ENCODE results near the gene CCNL1.
"Not testable (repeated sequence)": the region's sequence is repeated elsewhere in the genome, so short reads cannot be mapped to it uniquely, and the experiment has no call there.

The CCNL1 gene

DNA sequence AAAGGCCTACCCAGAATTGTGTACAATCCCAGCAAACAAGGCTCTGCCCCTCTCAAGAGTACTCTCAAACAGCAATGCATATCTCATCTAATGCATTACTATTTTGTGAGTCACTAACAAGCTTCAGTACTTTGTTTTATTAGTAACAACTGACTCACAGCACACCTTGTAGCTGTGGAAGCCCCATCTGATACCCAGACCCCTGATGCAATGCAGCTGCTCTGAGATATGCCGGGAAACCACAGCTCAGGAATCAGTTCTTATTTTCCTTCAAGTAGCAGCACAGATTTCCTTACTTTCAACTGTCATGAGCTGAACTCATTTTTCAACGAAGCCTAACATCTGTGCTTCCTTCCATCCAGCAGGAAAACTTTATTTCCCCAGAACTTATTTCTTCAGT lies 37.8 kb downstream of the CCNL1 start:
- no peak for DNase-seq

DNA sequence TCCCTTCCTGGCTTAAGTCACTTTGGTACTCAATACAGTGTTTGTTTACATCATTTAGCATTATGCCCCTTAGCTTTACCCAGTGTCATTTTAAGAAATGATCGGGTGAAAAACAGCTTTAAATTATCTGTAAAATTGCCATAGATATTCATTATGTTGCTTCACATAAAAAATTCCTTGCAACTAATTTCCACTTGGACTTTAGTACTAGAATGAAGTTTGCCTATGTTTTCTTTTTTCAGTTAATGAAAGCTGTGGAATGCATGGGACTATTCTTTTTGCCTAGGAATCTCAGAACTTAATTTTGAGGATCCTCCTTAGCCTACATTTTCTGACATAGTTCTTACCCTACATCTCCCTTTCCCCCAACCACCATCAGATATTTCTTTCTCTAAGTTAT lies 38.4 kb downstream of the CCNL1 start:
- no peak for DNase-seq

DNA sequence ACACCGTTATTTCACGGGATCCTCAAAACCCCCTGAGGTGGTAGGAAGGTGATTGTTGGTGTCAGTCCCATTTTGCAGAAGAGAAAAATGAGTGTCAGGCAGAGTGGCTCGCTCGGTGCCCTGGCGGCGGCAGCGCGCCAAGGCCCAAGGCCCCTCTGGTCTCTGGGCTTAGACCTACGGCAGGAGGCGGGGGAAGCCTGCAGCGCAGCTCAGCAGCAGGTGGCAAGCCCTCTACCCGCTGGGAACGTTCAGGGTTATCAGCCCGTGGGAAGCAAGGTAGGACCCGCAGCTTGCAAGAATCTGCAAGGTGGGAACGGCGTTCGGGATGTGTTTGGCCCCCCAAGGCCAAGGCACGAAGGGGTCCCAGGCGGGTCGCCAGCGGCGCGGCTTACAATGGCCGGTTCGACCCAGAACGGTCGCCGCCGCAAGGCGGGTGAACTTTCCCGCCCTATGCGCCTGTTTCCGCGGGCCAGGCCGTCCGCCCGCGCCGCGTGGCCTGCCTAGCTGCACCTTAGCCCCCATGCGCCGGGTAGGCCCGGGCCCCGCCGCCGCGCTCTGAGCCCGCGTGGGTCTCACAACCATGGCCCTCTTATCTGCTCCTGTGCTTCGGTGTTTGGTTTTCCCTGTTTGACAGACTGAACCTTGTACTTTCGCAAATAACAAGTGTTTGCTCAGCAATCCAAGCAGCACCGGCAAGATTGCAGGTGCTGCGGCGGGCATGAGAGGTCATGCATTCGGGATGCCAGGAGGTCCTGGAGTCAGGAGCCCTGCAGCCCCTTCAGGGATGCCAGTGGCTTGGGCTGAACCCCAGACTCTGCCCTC lies 39.7 kb downstream of the CCNL1 start:
- DNase-seq = no peak

DNA sequence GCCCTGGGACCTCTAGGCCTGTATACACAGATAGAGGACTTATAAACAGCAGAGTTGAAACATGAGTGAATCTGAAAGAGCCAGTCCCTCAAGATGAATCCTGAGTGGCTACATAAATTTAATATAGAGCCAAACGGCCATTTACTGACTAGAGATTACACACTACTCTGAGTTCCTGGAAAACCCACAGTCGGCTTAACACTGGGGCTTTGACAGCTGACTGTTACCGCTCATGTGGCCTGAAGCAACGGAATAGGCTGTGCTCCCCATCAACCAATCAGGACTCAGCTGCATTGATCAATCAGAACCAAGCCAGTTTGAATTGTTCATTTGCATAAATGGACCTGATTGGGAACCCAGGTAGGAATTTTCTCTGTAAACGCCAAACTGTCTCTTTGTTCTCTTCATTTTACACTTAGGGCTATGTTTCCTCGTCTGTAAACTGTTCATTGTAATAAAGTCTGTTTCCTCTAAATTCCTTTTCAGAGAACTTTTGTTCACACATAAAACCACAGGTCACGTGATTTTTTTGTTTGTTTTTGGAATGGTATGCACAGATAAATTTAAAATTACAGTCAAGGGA lies 40.5 kb downstream of the CCNL1 start:
- DNase-seq = no peak

DNA sequence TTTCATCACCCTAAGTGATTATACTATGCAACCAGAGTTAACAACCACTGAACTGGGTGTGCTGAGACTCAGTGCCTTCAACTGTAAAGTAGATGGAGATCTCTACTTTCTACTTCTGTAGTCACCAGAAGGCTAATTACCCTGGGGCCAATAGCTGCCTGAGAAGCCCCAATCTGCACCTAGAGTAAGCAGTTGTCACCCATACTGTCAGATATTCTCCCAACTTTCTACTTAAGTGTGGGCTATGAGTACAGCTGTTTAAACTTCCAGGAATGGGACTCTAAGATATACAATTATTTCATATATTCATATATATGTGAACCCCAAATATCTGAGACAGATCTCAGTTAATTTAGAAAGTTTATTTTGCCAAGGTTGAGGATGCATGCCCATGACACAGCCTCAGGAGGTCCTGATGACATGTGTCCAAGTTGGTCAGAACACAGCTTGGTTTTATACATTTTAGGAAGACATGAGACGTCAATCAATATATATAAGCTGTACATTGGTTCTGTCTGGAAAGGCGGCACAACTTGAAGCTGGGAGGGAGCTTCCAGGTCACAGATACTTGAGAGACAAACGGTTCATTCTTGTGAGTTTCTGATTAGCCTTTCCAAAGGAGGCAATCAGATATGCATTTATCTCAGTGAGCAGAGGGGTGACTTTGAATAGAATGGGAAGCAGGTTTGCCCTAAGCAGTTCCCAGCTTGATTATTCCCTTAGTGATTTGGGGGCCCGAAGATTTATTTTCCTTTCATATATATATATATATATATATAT lies 41.9 kb downstream of the CCNL1 start:
- DNase-seq = no peak

DNA sequence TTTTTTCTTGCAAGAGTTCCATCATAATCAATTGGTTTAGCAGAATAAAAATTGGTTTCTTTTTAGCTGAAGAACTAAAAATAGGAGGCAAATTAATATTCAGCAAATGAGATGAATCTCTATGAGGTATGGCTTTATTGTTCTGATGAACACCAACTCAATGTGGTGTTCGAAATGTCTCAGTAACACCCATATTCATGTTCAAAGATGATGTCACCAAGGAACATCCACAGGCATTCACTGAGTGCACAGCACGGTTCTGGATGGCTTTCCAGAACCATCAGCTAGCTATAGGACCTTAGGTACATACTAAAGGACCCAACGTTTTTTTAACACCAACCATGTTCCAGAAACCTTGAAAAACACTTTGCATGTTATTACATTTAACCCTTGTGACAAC lies 42.7 kb downstream of the CCNL1 start:
- no peak for DNase-seq

DNA sequence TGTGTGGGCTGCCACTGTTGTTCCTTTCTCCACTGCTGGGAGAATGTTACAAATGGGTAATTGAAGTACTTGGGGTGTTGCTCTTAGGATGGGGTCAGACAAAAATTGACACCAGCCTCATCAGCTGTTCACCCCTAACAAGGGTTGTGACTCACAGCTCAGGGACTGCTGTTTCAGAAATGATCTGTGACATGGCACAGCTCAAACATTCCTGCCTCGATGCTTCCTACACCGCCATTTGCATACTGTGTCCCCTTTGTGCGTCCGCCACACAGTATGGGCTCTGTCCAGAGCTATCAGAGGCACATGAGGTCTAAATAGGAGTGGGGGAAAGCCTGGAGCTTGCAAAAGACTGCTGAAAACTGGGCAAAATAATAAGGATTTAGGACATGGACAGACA lies 43.9 kb downstream of the CCNL1 start:
- no peak for DNase-seq

DNA sequence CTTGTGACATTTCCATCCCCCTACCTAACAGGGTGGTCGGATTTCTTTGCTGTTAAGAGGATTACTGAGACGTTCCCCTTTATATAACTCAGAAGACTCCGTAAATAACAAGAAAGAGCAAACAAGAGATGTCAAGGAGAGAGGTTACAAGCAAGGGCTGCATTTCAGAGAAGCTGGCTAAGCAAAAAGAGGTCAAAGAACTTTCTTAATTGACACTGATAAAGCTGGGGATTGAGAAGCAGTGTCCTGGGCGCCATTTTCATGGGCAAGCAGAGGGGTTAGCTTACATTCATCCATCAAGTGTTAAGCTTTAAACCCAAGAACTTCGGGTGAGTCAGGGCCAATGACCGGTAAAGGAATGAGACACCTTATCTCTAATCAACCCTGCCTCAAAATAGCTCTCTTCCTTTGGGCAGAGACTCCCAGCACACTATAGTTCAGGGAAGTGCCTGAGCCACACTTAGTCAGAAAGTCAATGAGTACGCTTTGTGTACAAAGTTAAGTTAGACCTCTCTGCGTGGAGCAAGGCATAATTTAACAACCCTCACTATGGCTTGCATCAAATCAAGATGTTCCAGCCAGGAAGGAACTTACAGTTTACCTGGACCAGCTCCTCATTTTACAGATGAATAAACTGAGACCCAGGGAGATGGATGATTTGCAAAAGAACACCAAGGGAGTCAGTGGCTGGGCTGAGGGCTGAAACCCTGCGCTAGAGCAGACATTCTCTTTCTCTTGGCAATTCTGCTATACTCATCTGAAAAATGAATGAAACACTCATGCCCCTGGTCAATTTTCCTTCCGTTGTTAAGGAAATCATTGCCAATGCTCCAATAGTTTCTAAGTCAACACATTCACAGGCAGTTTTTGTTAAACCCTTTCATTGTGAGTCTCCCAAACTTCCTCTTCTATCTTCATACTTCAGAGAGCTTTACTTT lies 44.6 kb downstream of the CCNL1 start:
- DNase-seq = no peak

DNA sequence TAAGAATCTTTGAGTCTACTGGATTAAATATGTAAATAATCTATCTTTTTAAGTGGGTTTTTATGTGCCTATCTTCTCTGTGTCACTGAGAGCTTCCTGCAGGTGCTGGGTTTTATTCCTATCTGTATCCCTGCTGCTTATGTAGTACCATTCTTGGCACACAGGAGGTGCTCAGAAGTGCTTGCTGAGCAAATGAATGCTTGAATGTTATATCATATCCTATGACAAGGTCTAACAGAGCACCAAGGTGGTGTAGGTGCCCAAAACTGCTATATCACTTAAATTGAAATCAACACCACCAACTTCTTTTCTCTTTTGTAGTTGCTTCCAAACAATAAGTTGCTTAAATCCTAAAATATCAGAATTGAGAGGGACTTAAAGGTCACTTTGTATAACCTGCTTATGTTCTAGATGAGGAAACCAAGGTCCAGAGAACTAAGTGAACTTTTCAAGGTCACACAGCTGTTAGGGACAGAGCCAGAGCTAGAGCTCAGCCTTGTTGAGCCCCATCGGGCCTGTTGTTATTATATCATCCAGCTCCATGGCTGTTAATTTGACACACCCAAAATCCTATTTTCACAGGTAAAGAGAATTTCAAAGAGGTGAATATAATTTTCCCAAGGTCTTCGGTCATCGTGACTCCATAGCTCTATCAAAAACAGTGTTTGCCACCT lies 46.0 kb downstream of the CCNL1 start:
- no peak for DNase-seq

DNA sequence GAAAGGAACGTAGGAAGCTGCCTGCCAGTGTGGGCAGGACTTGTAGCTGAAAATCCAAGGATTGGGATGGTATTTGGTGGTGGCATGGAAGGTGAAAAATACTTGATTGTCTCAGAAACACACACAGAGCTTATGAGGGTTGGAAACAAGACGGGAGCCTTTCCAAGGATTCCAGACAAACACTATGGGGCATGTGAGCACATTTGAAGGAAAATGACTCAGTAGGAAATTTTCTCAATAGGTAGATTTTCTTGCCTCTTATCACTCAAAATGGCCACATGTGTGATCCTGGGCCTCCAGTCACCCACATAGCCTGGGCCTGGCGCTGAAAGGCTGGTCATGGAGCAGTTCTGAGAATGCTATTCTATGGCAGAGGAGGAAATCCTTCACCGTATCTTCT lies 47.4 kb downstream of the CCNL1 start:
- DNase-seq = no peak

DNA sequence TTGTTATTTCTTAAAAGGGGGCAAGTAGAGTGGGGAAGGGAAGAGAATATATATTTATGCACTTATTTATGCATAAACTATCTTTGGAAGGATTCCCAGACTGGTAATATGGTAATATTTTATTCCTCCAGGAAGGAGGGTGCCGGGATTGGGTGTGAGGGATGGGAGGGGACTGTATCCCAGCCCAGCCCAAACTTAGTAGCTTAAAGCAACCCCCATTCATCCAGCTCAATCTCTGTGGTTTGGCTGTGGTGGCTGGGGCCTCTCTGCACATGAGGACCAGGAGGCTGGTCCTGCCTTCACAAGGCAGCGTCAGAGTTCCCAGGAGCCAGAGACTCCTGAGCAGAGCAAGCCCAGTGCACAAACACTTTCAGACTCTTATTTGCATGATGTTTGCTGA lies 48.4 kb downstream of the CCNL1 start:
- DNase-seq = no peak

DNA sequence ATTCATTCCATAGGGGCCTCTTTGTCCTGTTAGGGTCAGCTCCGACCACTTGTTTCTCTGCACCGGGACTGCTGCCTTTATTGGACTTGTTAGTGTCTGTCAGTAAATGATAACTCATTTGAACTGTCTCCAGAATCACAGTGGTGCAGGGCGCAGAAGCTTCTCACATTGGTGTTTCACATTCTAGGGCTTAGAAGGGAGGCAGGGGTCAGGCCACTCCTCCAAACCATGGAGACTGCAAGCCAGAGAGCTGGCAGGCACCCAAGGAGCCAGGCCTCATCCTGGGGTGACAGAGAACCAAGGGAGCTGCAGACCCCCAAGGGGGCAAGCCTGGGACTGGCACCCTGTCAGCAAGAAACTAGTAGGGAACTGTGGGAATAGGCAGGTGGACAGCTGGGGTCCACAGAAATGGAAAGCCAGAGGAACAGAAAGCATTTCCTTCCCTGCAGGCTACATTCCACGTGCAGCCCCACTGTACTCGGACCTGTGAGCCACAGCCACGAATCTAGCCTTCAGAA lies 49.1 kb downstream of the CCNL1 start:
- DNase-seq = no peak

DNA sequence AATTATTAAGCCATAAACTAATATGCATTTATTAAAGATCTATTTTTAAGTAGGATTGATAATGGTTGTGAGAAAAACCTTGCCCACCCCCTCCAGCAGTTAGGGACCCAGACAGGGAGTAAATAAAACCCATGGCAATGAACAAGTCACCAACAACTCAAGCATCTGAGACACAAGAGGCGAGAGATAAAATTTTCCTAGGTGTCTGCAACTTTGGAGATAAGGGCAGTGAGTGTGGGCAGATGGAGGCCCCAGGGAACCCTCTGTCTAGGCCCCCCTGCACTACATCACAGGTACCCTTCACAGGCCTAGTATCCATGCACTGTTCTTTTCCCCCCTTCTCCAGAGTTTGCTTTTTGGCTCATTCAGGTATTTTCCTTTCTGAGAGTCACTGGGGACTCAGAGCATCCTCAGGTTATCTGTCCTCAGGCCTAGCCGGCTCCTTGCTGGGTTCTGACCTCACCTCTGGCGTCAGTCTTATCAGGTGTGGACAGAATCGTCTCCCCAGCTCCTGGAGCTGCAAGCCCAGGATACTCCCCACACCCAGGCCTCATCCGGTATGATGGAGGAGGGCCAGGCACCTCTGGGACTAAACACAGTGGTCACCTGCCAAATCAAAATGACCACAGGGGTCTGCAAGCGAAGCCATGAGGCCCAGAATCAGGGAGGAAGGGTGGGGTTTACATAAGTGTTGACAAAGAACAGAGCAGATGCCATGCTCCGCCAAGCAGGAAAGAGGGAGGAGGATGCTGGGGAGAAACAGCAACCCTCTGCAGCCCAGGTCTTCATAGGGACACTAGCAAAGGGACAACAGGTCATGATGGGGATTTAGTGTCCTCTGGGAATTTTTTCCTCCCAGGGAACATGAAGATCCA lies 50.4 kb downstream of the CCNL1 start:
- no peak for DNase-seq

DNA sequence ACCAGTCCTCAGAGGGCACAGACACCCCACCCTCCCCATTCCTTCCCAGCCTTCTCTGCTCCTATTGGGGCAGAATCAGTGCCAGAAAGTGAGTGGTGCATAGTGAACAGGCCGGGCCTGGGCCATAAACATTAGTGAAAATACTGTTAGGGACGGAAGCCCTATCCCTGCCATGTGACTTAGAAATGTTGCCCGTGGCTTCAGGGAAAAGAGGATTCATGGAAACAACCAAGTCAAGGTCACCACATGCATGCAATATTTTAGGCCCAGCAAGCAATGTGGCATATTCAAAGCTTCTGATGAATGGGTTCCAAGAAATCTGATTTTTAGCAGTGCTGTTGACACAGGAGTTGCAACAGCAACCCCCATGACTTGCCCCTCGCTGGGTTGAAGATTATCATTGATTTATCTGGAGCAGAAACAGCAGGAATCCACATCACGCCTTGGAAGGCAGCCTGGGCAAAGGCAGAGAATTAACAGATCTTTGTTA lies 52.3 kb downstream of the CCNL1 start:
- DNase-seq = no peak

DNA sequence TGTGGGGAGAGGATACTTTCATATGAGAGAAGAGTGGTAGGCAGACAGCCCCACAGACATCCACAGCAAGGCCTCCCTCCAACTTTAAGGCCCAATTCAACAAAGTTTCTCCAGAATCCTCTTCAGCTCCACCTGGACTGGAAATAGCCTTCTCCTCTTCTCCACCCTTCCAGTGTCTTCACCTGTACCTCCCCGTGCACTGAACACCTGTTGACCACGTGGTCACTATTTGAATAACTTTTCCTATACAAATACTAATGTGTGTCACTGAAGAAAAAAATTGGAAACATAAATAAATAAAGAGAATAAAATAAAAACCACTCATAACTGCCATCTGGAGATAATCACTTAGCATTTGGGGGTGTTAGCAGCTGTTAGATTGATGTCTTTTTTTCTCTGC lies 52.9 kb downstream of the CCNL1 start:
- no peak for DNase-seq

DNA sequence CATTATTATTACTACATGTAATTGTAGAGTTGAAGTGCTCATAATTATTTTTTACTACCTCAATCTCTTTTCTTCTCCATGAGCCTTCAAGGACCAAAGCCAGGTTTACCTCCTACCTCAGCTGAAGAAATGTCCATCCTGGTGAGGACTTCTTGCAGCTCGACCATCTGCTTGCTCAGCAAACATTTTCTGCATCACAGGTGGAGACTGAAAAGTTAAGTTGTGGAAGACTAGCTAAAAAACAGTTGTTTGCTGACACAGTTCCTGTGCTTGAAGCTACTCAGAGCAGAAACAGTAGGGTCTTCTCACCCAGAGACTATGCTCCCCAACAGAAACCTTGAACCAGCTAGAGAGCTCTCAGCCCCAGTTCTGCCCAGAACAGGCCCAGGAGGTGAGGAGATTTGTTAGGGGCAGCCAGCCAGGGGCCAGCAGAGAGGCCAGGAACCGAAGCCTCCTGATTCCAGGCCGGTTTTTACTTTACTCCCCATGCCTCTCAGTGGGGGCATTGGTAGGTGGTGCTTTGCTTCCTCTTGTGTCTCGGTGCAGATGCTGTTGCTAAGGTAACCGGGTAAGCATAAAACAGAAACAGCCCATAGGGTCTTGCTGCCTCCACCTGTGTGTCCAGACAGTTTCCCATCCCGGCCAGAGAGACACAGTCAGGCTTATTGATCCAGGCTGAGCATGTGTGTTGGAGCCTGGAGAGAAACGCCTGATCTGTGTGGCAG lies 54.9 kb downstream of the CCNL1 start:
- DNase-seq = no peak

DNA sequence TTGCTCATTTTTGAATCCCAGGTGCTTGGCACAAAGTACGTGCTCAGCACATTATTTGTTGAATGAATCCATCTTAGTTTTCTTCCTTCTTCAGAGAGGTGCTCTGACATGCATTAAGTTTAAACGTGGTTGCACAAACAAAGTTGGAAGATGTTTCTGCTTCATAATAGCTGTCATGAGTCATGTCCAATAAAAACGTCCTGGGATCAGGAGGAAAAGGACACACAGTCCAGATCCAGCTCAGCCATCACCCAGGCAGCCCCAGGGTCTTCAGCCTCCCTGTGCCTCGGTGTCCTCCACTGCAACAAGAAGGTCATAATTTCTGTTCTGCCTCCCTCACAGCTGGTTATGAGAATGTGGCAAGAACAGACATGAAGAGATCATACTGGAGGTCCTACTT lies 55.4 kb downstream of the CCNL1 start:
- no peak for DNase-seq

DNA sequence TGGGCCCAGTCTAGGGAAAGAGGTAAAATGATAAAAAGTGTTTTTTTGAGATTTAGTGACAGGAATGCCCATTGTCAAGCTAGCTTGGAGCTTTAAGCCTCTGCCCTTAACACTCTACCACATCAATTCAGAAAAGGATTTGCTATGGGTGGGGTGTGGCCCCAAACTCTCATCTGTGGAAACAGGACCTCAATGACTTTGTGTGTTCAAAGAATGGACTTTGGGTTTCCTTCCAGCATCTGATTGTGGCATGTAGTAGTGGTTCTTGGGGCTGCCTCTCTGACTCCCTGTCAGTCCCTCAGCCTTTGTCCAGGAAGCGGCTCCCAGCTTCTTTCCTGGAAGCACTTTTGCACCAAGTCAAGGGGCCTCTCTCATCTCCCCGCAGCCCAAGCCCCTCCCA lies 56.1 kb downstream of the CCNL1 start:
- no peak for DNase-seq

DNA sequence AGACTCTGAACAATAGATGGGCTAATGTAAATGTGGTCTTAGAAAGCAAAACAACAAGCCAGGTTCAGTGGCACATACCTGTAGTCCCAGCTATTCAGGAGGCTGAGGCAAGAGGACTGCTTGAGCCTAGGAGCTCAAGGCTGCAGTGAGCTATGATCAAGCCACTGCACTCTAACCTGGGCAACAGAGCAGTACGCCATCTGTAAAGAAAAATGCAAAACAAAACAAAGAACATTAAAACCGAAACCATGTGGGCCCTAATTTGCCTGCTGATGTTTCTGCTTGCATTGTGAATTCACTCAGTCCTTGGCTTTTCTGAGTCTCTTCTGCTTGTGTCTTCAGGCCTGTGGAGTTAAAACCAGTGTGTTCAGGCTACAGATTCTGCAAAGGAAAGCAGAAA lies 56.7 kb downstream of the CCNL1 start:
- DNase-seq = no peak

DNA sequence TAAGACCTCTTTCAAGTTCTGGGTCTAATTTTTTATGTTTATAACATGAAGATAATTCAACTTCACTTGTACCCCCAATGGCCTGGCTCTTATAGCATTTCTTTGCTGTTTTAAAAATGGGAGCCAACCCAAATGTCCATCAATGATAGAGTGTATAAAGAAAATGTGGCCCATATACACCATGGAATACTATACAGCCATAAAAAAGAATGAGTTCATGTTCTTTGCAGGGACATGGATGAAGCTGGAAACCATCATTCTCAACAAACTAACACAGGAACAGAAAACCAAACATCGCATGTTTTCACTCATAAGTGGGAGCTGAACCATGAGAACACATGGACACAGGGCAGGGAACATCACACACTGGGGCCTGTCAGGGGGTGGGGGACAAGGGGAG lies 57.4 kb downstream of the CCNL1 start:
- not testable (repeated sequence) for DNase-seq
